Karpas-422 (cell line): ENCODE results near the gene PPP1R12B. TPM values are rescaled to one million over a fixed set of nuclear protein-coding genes. Genes with fewer than 3 reads are reported as not detected.
"Not testable (repeated sequence)": the region's sequence is repeated elsewhere in the genome, so short reads cannot be mapped to it uniquely, and the experiment has no call there.

ENCODE experiments used
- DNase-seq: peaks from one replicate; pipeline ENCODE4 v3.0.0-alpha.2; 2015
- H2AFZ ChIP-seq: fragments of 200-600 bp; sonication (generic); 2 replicates; pipeline ENCODE4 v1.6.1; 2014; ENCODE audit warnings: antibody characterized with exemption, low read length, mixed read lengths
- H3K27ac ChIP-seq: fragments of 200-600 bp; sonication (generic); 2 replicates; pipeline ENCODE4 v1.5.1; 2014; ENCODE audit warnings: mild to moderate bottlenecking, low read length, moderate library complexity
- H3K27me3 ChIP-seq: fragments of 200-600 bp; sonication (generic); 2 replicates; pipeline ENCODE4 v1.6.1; 2014; ENCODE audit warnings: low read length, mixed read lengths
- H3K36me3 ChIP-seq: fragments of 200-600 bp; sonication (generic); 2 replicates; pipeline ENCODE4 v1.6.1; 2014; ENCODE audit warnings: low read length, mixed read lengths; ENCODE audit not compliant: insufficient read depth
- H3K4me1 ChIP-seq: fragments of 200-600 bp; sonication (generic); 2 replicates; pipeline ENCODE4 v1.6.1; 2014; ENCODE audit warnings: mild to moderate bottlenecking, low read length, mixed read lengths
- H3K4me2 ChIP-seq: fragments of 200-600 bp; sonication (generic); 2 replicates; pipeline ENCODE4 v1.6.1; 2014; ENCODE audit warnings: low read length, low read depth, mild to moderate bottlenecking; ENCODE audit not compliant: poor library complexity, severe bottlenecking
- H3K4me3 ChIP-seq: fragments of 200-600 bp; sonication (generic); 2 replicates; pipeline ENCODE4 v1.5.1; 2014; ENCODE audit warnings: mild to moderate bottlenecking, antibody characterized with exemption, low read length, mixed read lengths
- H3K79me2 ChIP-seq: fragments of 200-600 bp; sonication (generic); 2 replicates; pipeline ENCODE4 v1.6.1; 2014; ENCODE audit warnings: mild to moderate bottlenecking, low read length, mixed read lengths
- H3K9ac ChIP-seq: fragments of 200-600 bp; sonication (generic); 2 replicates; pipeline ENCODE4 v1.6.0; 2014; ENCODE audit warnings: low read length
- H3K9me2 ChIP-seq: fragments of 200-600 bp; sonication (generic), shearing (Covaris generic); replicated peaks from 2 replicates; pipeline ENCODE4 v1.6.0; 2014; ENCODE audit warnings: mild to moderate bottlenecking, low read length, moderate library complexity; ENCODE audit not compliant: insufficient read depth
- H3K9me3 ChIP-seq: fragments of 300-700, 200-600 bp; sonication (generic); 2 replicates; pipeline ENCODE4 v1.6.1; 2014; ENCODE audit warnings: low read length, mixed read lengths
- H4K20me1 ChIP-seq: fragments of 200-600 bp; sonication (generic); 2 replicates; pipeline ENCODE4 v1.6.1; 2014; ENCODE audit warnings: mild to moderate bottlenecking, antibody characterized with exemption, low read length, low read depth; ENCODE audit not compliant: insufficient read depth
- total RNA-seq: library from RNA; depleted of rRNA; stranded (reverse); fragments of >200 nt; shearing (Covaris generic); gene quantifications from 2 replicates; pipeline ENCODE4 v1.2.3, GENCODE V29; 2014; ENCODE audit warnings: low replicate concordance

PPP1R12B gene
- total RNA-seq, 1 experiment from 2014 or later, result 8.4 TPM

DNA sequence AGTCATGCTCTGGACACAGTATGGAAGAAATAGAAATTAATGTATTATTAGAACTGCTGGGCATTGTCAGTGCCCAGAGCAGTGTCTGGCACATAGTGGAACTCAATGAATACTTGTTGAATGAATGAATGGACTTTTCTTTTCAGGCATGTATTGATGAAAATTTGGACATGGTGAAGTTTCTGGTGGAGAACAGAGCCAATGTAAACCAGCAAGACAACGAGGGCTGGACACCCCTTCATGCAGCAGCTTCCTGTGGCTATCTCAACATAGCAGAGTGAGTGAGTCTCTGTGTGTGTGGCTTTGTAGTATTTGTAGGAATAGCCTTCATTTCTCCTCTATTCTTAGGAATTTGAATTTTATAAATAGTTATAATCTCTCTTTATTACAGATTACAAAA, 68.1 kb downstream of the PPP1R12B start:
- Histone ChIP-seq H3K9me3 (no peaks in the 10 kb centered on the region), H3K4me1 (no peaks in the 10 kb centered on the region), H3K4me2 (no peak overlapping the region), H2AFZ (no peak overlapping the region), H3K9ac (no peak overlapping the region), H3K27ac (no peak overlapping the region), H3K9me2 (no peaks in the 10 kb centered on the region), H3K4me3 (no peak overlapping the region), H4K20me1 (no peaks in the 10 kb centered on the region), H3K79me2 (no peaks in the 10 kb centered on the region), H3K27me3 (no peaks in the 10 kb centered on the region), H3K36me3 (no peaks in the 10 kb centered on the region)
- DNase-seq, result no peak

DNA sequence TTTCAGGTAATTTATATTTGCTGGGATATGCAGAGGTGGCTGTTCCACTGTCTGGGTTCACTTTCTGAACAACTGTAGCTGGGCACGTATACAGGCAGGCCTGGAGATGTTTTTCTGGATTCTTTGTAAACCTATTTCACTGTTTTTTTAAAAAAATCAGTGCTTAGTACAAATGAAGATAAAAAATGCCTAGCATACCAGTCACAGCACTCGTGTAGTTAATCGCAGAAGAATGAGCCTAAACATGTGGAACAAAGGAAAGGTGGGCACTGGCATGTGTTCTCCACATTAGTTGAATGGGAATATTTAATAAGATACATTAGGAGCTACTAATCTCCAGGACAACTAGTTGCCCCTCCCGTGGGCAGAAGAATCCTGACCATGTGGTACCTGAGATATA, 68.6 kb downstream of the PPP1R12B start:
- not testable (repeated sequence) for H3K4me2 ChIP-seq, H4K20me1 ChIP-seq, H3K9me3 ChIP-seq, H3K27me3 ChIP-seq, H3K4me1 ChIP-seq, H3K36me3 ChIP-seq, H3K9ac ChIP-seq, H3K9me2 ChIP-seq, H2AFZ ChIP-seq, DNase-seq, H3K27ac ChIP-seq, H3K79me2 ChIP-seq, H3K4me3 ChIP-seq

DNA sequence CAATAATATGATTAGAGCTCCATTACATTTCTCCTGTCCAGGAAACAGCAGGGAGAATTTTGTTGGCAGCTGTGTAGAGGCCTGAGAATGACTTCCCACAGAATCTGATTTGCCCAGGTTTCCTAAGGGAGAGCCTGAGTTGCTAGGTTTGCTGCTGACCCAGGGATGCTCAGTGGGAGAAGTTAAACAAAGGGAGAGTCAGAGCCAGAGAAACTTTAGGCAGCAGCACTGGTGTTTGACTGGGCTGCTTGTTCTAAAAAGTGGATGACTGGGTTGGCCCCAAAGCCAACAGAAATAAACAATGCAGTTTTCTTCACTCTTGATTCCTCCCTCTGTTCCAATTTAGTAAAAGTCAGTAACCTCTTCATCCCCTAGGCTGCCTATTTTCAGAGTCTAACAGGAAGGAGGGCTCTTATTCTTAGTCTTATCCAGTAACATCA, 69.3 kb downstream of the PPP1R12B start:
- not testable (repeated sequence) for H3K27me3 ChIP-seq, H3K27ac ChIP-seq, H4K20me1 ChIP-seq, H3K36me3 ChIP-seq, H2AFZ ChIP-seq, H3K79me2 ChIP-seq, DNase-seq, H3K9me3 ChIP-seq, H3K4me1 ChIP-seq, H3K4me2 ChIP-seq, H3K9ac ChIP-seq, H3K4me3 ChIP-seq, H3K9me2 ChIP-seq

DNA sequence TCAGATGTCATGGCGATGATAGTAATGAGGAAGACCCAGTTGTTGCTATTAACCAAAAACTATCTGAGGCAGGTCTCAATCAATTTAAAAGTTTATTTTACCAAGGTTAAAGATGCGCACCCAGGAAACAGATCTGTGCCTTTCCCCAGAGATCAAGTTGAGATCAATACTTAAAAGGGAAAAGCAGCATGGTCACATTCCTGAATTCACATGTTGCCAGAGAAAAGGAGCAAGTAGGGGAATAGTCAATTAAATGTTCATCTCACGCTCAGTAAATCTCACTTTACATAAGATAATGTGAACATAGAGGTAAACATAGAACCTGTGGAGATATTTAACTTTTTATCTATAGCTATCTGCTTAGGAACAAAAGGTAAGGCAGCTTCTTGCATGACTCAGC, 71.2 kb downstream of the PPP1R12B start:
- H3K4me3 ChIP-seq, H2AFZ ChIP-seq, H4K20me1 ChIP-seq, H3K9me3 ChIP-seq, H3K36me3 ChIP-seq, H3K27ac ChIP-seq, H3K9me2 ChIP-seq, H3K79me2 ChIP-seq, H3K4me1 ChIP-seq, H3K9ac ChIP-seq, H3K27me3 ChIP-seq, DNase-seq, H3K4me2 ChIP-seq: not testable (repeated sequence)

DNA sequence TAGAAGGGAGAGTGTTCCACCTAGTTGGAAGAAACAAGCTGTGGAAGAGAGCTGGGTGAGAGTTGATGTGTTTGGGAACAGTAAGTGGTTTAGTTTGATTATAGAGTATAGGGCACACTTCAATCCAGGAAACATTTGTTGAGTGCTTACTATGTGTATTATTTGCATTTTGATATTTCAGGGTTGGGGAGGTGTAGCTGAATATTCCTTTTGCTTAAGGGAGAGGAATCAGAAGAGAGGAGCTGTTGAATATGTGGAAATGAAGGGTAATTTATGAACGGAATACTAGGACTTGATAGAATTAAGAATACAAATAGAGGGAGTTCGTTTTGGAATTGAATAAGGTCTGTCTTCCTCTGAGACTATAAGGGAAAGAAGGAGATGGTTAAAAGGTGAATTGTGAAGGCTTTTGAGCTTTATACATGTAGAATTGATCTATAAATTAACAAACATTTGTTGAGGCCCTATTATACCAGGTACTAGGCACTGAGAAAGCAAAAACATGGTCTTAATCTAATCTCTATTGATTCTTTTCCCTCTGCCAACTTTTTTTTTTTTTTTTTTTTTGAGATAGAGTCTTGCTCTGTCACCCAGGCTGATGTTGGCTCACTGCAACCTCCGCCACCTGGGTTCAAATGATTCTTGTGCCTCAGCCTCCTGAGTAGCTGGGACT, 72.1 kb downstream of the PPP1R12B start:
- H3K4me3 ChIP-seq, H3K9me2 ChIP-seq, H3K27me3 ChIP-seq, H2AFZ ChIP-seq, DNase-seq, H3K79me2 ChIP-seq, H3K4me2 ChIP-seq, H3K27ac ChIP-seq, H3K4me1 ChIP-seq, H3K9me3 ChIP-seq, H4K20me1 ChIP-seq, H3K36me3 ChIP-seq, H3K9ac ChIP-seq: not testable (repeated sequence)

DNA sequence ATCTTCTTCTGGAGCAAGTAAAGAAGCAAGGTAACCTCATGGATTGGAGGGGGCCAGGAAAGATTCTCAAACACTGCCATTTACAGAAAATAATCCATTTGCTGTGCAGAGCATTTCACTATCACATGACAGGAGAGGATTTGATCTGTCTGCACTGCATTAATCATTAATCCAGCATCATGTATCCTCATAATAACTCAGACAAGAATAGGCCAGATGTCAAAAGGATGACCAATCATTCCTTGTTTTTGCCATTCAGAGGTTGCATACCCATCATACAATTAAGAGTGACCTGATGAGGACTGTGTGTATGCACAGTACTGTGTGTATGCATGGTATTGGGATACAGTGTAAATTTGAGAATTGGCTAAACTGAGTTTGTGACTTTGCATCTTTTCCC, 74.2 kb downstream of the PPP1R12B start:
- H3K4me2 ChIP-seq, H4K20me1 ChIP-seq, H3K36me3 ChIP-seq: not testable (repeated sequence)

DNA sequence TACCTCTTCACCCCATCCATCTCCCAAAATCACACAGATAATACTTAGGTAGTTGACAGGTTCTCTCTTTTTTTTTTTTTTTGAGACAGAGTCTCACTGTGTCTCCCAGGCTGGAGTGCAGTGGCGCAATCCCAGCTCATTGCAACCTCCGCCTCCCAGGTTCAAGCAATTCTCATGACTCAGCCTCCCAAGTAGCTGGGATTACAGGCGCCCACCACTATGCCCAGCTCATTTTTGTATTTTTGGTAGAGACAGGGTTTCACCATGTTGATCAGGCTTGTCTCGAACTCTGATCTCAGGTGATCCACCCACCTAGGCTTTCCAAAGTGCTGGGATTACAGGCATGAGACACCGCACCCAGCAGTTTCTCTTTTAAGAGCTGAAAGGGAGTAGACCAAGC, 75.8 kb downstream of the PPP1R12B start:
- H3K27ac ChIP-seq, H3K9me2 ChIP-seq, H4K20me1 ChIP-seq, H3K9ac ChIP-seq, H3K4me2 ChIP-seq, H3K4me3 ChIP-seq, H3K79me2 ChIP-seq, H3K36me3 ChIP-seq, H3K27me3 ChIP-seq, H3K4me1 ChIP-seq, H3K9me3 ChIP-seq, DNase-seq, H2AFZ ChIP-seq: not testable (repeated sequence)

More for the DNA sequence above, 74.2 kb downstream of the PPP1R12B start:
- H3K27me3 ChIP-seq, H2AFZ ChIP-seq, H3K9ac ChIP-seq, H3K9me3 ChIP-seq, H3K4me1 ChIP-seq, H3K79me2 ChIP-seq, H3K9me2 ChIP-seq, DNase-seq, H3K4me3 ChIP-seq, H3K27ac ChIP-seq: not testable (repeated sequence)

DNA sequence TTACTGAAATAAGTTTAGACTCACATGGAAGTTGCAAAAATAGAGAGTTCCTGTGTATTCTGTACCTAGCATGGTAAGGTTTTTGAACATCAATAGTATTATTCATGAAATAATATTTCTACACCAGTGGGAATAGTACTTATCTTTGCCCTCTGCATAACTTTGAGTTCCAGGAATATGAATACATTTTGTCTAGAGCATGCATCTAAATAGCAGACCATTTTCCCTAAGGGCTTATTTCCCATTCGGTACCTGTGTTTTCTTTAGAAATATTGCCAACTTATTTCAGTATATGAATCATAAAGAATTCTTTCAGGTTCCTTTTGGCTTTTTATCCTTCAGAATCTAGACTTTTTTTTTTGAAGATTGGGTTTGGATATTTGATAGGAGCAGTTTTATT, 81.6 kb downstream of the PPP1R12B start:
- H3K4me3 ChIP-seq, H3K4me1 ChIP-seq, H4K20me1 ChIP-seq, H3K9ac ChIP-seq, DNase-seq, H3K27me3 ChIP-seq, H3K79me2 ChIP-seq, H3K36me3 ChIP-seq, H3K27ac ChIP-seq, H3K4me2 ChIP-seq, H3K9me3 ChIP-seq, H3K9me2 ChIP-seq, H2AFZ ChIP-seq: not testable (repeated sequence)

DNA sequence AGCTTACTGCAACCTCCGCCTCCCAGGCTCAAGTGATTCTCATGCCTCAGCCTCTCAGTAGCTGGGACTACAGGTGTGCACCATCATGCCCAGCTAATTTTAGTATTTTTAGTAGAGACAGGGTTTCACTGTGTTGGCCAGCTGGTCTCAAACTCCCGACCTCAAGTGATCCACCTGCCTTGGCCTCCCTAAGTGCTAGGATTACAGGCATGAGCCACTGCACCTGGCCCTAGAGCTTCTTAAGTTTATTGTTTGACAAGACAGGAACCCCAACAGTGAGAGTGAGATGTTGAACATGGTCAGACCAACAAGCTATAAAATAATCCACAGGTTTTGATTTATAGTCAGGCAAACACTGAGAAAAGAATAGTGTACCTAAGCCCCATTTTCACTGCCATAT, 83.8 kb downstream of the PPP1R12B start:
- not testable (repeated sequence) for H3K4me2 ChIP-seq, H3K9me2 ChIP-seq, H3K9me3 ChIP-seq, H2AFZ ChIP-seq, H3K27me3 ChIP-seq, H3K4me1 ChIP-seq, H3K36me3 ChIP-seq, H3K4me3 ChIP-seq, H3K27ac ChIP-seq, H3K79me2 ChIP-seq, H3K9ac ChIP-seq, H4K20me1 ChIP-seq, DNase-seq
